HG02763 (cell line): Measurements from ENCODE around the gene CCBE1.
"Not testable (repeated sequence)": the region's sequence is repeated elsewhere in the genome, so short reads cannot be mapped to it uniquely, and the experiment has no call there.

Experiments
- ATAC-seq: cut with Tn5 transposase; IDR thresholded peaks from one replicate; pipeline ENCODE4 v1.9.1; 2021; ENCODE audit warnings: mild to moderate bottlenecking, moderate library complexity; ENCODE audit not compliant: unreplicated experiment

Gene CCBE1

GRCh38 chr18:59550174-59550516 lies 147.1 kb downstream of the CCBE1 start:
- no peak for ATAC-seq

DNA sequence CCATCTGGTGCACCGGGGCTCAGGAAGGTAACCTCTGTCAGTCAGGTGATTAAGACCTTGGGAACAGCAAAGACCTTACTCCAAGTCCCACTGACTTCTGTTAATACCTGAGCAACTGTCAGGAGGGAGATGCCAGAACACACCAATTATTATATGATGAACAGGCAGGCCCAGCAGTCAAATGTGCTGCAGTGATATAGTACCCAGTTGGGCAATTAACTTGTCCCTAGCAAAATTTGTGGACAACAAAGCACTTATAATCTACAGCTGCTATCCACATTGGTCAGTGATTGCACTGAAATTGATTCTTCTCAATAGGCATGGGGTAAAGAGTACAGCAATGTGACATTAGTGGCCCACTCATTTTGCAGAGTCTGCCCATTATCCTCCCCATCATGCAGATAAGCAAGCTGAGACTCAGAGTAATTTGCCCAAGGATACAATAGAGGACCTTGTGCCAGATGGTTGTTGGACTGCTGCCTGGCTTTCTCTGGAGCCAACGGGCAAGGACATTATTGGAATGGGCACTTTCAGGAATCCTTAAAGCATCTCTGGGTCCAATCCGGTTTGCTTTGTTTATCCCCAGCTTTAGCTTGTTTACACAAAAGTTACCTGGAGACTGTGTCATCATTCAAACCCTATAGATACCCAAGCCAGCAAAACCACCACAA lies 147.6 kb downstream of the CCBE1 start:
- ATAC-seq: no peak

- no peak for ATAC-seq
These were observed 149.5 kb downstream of the CCBE1 start for GRCh38 chr18:59547581-59548182.

DNA sequence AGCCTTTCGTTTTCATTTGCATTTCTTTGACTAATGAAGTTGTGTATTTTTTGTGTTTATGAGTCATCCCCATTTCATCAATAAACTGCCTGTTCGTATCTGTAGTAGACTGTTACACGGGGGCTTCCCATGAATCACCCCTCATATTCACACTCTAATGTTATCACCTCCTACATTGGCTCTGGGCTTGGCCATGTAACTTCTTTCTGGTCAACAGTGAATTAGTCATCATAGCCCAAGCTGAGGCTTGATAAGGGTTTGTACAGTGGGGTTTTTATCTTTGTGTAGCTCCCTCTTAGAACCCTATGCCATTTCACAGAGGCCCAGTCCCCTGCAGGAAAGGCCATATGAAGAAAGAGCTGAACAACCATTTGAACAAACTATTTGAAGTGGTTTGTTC lies 151.0 kb downstream of the CCBE1 start:
- no peak for ATAC-seq

DNA sequence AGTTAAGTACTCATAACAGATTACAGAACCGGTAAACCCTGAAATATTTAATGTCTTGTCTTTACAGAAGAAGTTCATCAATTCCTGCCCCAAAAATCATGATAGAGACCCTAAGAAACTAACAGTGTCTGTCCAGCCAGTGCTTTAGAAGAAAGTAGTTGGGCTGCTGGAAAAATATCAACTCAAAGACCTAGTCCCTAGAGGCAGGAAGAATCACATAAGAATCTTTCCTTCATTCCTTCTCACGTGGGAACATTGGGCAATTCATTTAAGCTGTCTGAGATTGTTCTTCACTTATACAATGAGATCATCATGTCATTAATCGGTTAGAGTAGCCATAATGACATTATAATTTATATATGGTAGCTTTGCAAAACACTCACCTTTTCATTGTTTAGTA lies 156.4 kb downstream of the CCBE1 start:
- ATAC-seq: no peak

DNA sequence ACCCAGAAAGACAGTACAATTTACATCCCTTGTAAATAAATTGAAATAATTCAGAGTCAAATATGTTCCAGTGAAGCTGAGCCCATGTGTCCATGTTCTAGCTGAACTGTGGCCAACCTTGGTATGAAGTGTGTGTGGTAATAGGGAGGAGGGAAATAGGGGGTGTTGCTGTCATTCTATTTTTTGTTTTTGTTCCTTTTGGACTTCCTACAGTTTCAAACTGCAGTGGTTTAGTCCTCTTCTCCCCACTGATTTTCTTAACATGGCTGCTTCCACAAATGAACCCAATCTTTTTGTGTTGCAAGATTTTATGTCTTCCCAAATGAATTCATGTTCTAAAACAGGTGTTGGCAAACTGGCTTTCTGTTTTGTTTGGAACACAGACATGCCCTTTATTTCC lies 156.9 kb downstream of the CCBE1 start:
- no peak for ATAC-seq

DNA sequence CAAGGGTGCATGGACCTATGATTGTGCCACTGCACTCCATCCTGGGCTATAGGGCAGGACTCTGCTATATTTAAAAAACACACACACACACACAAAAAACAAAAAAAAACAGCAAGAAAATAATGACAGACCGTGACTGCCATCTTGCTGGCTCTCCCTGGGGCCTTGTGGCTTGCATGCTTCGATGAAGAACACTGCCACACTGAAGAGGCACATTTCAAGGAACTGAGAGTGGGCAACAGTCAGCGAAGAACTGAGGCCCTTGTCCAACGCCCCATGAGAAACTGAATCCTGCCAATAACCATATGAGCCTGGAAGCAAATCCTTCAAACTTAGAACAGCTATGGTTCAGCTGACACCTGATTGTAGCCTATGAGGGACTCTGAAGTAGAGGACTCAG lies 158.1 kb downstream of the CCBE1 start:
- no peak for ATAC-seq

DNA sequence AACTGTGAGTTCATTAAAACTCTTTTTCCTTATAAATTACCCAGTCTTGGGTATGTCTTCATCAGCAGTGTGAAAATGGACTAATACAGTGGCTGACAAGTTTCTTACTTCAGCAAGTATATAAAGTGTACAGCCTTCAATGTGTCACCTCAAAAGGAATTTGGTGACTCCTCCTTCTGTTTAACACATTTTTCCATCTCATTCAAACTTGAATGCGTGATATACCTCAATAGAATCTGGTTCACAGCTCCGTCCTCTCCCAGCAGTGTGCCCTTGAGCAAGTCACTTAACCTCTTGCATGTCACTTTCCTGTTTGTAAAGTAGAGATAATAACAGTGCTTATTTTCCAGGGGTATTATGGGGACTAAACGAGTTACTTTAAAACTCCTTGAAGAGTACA lies 159.6 kb downstream of the CCBE1 start:
- ATAC-seq: no peak

GRCh38 chr18:59536166-59536565 lies 161.1 kb downstream of the CCBE1 start:
- no peak for ATAC-seq

GRCh38 chr18:59535055-59535454 lies 162.2 kb downstream of the CCBE1 start:
- ATAC-seq: no peak

GRCh38 chr18:59528866-59529265 lies 168.4 kb downstream of the CCBE1 start:
- no peak for ATAC-seq

- ATAC-seq: no peak
These were observed 176.5 kb downstream of the CCBE1 start for GRCh38 chr18:59520562-59521355.

DNA sequence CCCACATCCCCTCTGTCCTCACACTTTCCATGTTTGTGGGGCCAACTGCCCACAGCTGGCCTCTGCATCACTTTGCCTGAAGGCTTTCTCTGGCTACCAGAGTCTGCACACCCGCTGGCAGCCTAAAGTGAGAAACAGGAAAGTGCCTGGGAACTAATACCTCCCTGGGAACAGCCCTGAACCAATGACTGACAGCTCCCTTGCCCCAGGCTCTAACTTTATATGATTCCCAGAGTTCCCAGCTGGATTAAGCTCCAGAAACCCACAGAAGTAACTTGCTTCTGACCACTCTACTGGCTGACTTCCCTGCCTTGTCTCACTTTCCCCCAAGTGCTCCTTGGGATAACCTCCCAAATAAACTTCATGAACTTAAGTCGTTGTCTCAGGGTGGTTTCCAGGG lies 178.5 kb downstream of the CCBE1 start:
- no peak for ATAC-seq

GRCh38 chr18:59517446-59518165 lies 179.6 kb downstream of the CCBE1 start:
- no peak for ATAC-seq

- ATAC-seq: no peak
These were observed 180.7 kb downstream of the CCBE1 start for GRCh38 chr18:59516356-59517155.

DNA sequence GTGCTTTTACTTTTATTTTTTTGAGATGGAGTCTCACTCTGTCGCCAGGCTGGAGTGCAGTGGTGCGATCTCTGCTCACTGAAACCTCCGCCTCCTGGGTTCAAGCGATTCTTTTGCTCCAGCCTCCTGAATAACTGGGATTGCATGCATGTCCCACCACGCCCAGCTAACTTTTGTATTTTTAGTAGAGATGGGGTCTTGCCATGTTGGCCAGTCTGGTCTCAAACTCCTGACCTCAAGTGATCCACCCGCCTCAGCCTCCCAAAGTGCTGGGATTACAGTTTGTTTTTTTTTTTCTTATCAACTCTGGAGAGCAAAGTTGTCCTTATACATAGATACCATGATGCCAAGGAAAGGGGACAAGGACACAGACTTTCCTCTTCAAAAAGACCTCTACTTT lies 181.3 kb downstream of the CCBE1 start:
- not testable (repeated sequence) for ATAC-seq

DNA sequence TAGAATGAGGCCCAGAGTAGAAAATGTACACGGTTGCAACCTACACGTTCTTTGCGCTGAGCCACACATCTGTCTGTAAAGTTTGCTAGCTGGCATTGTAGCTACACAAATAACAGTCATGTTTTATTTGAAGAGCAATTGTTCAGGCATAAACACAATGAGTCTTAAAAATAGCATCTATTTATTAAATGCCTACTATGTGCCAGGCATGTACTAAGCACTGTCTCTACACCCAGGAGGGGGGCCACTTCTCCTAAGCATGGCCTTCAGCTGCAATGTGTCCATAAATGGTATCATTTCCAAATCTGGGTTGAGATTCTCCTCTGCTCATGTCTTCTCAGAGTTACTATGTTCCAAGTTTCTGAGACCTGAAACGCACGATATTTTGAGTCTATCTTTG lies 182.1 kb downstream of the CCBE1 start:
- ATAC-seq: no peak

DNA sequence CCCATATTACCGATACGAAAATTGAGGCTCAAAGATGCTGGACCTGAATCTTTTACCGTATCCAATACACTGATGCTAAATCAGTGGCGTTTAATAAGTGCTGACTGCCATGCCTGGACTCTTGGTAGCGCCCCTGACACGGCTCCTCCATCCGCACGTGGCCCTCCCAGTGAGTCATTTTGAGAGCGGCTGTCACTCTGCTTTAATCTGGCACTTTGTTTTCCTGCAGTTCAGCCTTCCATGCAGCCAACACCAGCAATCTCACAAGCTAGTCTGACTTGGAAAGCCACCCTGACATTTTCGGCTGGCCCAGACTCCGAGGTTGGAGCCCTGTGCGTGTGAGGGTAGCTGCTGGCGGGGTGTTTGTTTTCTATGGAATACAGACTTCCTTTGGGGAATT lies 183.0 kb downstream of the CCBE1 start:
- ATAC-seq: no peak

GRCh38 chr18:59512025-59512755 lies 185.0 kb downstream of the CCBE1 start:
- no peak for ATAC-seq
